Measurements from ENCODE around the gene CAMK1G. TPM values are rescaled to one million over a fixed set of nuclear protein-coding genes. Genes with fewer than 3 reads are reported as not detected.

Gene CAMK1G
- total RNA-seq, 2 experiments from 2014 or later: 0.69 to 0.94 TPM

Small RNA genes lying within 50 kb of the gene (microRNA-seq; reads per million reads assigned to microRNA genes)
- not detected for gene MIR4260 (ENCODE audit: borderline microRNAs expressed, borderline number of aligned reads, borderline replicate concordance)

Other genes with a start within 250 kb of the CAMK1G start
- 10 to 100 TPM; 14.6 to 14.7 TPM for gene LAMB3, start 68.7 kb downstream of the CAMK1G start, total RNA-seq
- gene G0S2, start 91.7 kb downstream of the CAMK1G start, total RNA-seq: 10 to 100 TPM; 92.7 to 93.1 TPM
- 10 to 100 TPM; 22.4 to 23.9 TPM for gene HSD11B1, start 121.1 kb downstream of the CAMK1G start, total RNA-seq
- 100 to 1,000 TPM; 212 to 217 TPM for gene TRAF3IP3, start 172.3 kb downstream of the CAMK1G start, total RNA-seq
- 1 to 10 TPM; 3.5 to 3.9 TPM for gene C1orf74, start 200.8 kb downstream of the CAMK1G start, total RNA-seq
- gene IRF6, start 222.4 kb downstream of the CAMK1G start, total RNA-seq: under 1 TPM; 0.07 to 0.31 TPM
- 1 to 10 TPM; 6.6 to 7.1 TPM for gene UTP25, start 244.3 kb downstream of the CAMK1G start, total RNA-seq

Data from activated CD4-positive, alpha-beta memory T cell treated with anti-CD3 and anti-CD28 coated beads for 36 hours (primary cell).